GM18873 (cell line): ENCODE results near the gene RPS24.
"Not testable (repeated sequence)": the region's sequence is repeated elsewhere in the genome, so short reads cannot be mapped to it uniquely, and the experiment has no call there.

Experiments used
- ATAC-seq: cut with Tn5 transposase; IDR thresholded peaks from one replicate; pipeline ENCODE4 v1.9.1; 2021; ENCODE audit warnings: mild to moderate bottlenecking, moderate library complexity, moderate number of reproducible peaks; ENCODE audit not compliant: unreplicated experiment, low FRiP score

Gene RPS24

GRCh38 chr10:78033637-78034470 is at the start of gene RPS24:
TSS of gene RPS24 (plus strand) at chr10:78033863. CDS start at chr10:78033902, 39 bp downstream.
- peak; percentile 82 for ATAC-seq

GRCh38 chr10:77984986-77985385 is 48.7 kb upstream of the RPS24 start:
- no peak for ATAC-seq

GRCh38 chr10:77987671-77988255 is 45.9 kb upstream of the RPS24 start:
- no peak for ATAC-seq

GRCh38 chr10:77989081-77989724 is 44.5 kb upstream of the RPS24 start:
- no peak for ATAC-seq

GRCh38 chr10:77993620-77994019 is 40.0 kb upstream of the RPS24 start:
- ATAC-seq: no peak

- ATAC-seq: not testable (repeated sequence)
Measured at GRCh38 chr10:77998780-77999179, 34.9 kb upstream of the RPS24 start.

DNA sequence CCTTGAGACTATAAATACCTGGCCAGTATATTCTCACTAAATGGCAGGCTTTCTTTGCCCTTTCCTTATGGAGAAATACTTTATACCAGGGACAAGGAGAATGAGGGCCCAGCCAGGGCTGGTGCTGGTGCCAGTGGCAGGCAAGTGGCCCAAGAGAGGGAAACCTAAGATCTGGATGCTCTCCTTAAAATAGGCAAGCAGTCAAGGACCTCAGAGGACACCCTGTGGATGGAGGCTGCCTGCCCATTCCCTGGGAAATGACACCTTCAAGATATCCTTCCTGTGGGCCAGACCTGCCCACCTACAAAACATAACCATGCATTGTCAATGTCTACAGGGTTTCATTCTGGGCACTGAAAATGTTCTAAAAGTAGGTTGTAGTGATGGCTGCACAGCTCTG is 33.5 kb upstream of the RPS24 start:
- no peak for ATAC-seq

GRCh38 chr10:78000956-78001472 is 32.6 kb upstream of the RPS24 start:
- no peak for ATAC-seq

GRCh38 chr10:78002541-78003288 is 30.9 kb upstream of the RPS24 start:
- no peak for ATAC-seq

DNA sequence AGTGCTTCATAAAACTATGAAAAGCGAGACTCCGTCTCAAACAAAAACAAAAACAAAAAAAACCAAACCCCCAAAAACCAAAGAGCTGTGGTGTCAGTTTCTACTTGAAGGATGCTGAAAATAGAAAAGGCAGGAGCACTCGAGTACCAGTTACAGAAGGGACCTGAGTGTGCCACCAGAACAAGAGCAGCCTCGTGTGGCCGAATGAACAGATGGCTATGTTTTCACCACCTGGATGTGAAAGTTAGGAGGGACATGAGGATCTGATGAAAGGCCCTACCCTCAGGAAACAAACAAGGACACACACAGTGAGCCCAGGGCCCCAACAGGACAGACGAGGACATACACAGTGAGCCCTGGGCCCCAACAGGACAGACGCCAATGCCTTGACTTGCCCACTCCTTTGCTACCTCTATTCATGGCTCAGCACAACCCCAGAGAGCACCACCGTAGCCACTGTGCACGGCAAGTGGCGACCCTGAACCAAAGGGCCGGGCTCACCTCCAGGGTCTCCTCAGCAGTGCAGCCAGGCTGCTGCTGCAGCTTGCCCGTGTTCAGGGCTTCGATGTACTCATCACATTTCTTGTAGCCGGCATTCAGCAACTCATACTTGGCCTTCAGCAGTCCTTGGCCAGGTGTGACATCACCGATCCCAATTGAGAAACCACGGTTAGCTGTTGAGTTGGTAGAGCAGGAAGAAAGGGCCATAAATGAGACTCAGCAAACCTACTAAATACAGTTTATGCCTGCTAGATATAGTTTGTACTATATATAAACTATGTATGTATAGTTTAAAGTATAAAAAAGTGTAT is 29.2 kb upstream of the RPS24 start:
- no peak for ATAC-seq

DNA sequence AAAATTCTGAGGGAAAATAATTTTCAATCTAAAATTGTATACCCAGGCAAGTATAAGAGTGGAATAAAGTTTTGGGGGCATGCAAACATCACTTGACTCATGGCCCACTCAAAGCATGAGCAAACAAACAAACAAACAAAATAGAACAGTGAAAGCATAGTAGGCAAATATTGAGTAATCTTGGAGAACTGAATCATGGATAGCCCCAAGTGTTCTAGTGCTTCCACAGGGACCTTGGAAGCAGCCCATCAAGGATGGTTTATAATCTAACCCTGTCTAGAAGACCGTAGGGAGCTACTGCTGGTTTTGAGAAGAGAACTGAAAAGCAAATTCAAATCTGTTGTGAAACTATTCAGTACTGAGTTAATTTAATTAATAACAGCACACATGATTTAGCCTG is 26.5 kb upstream of the RPS24 start:
- ATAC-seq: no peak

GRCh38 chr10:78009662-78010061 is 24.0 kb upstream of the RPS24 start:
- no peak for ATAC-seq

DNA sequence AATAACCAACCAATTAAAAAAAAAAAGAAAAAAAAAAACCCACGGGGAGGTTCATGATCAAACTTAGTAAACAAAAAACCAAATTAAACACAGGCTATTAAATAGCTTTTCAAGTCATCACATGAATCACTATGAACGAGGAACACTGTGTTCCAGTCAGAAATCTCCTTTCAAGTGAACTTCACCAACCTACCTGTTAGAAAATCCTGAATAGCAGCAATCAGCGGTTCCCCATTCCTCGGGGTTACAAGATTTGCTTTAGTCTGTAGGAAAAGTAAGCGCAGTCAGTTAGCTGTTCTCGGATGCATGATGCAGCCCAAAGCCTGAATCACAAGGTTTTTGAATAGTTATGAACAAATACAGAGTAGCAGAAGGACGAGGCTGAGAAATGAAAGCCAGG is 23.4 kb upstream of the RPS24 start:
- no peak for ATAC-seq

- no peak for ATAC-seq
Measured at GRCh38 chr10:78011065-78011464, 22.6 kb upstream of the RPS24 start.

DNA sequence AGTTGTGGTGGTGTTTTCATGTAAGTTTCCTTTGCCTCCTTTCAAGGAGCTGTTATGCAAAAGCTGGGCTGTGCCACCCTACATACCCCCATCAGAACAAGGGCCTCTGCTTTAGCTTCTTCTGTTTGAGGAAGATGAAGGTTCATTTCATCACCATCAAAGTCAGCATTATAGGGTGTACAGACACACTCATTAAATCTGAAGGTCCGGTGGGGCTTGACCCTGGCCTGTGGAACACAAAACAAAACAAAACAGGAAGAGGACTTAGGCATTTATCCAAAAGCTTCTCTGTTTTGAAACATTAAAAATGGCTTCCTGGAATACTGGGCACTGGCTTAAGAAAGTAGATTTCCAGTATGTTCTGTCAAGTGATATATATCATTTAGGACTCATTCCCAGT is 20.1 kb upstream of the RPS24 start:
- ATAC-seq: no peak

DNA sequence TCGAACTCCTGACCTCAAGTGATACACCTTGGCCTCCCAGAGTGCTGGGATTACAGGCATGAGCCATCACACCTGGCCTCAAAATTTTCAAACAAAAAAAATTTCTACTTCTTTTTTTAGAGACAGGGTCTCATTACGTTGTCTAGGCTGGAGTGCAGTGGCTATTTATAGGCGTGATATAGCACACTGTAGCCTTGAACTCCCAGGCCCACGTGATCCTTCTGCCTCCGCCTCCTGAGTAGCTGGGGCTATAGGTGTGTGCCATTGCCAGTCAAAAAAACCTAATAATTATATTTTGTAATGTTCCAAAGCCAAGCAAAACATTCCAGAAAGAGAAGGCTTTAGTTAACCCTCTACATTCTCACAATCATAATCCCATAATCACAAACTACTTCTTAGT is 18.1 kb upstream of the RPS24 start:
- no peak for ATAC-seq

- no peak for ATAC-seq
Measured at GRCh38 chr10:78017856-78018255, 15.8 kb upstream of the RPS24 start.

- no peak for ATAC-seq
Measured at GRCh38 chr10:78019264-78019663, 14.4 kb upstream of the RPS24 start.

DNA sequence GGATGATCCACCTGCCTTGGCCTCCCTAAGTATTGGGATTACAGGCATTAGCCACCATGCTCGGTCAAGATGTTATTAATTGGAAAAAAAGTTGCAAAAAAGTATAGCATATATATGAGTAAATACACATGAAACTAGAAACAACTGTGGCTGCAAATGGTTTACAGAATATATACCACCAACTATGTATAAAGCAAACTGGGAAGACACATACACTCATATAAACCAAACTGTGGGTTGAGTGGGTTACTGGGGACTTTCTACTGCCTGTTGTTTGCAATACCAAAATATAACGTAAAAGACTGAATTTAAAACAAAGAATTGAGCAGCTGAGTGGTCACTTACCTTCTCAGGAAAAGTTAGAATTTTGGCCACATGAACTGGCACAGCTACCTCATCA is 12.5 kb upstream of the RPS24 start:
- ATAC-seq: no peak

DNA sequence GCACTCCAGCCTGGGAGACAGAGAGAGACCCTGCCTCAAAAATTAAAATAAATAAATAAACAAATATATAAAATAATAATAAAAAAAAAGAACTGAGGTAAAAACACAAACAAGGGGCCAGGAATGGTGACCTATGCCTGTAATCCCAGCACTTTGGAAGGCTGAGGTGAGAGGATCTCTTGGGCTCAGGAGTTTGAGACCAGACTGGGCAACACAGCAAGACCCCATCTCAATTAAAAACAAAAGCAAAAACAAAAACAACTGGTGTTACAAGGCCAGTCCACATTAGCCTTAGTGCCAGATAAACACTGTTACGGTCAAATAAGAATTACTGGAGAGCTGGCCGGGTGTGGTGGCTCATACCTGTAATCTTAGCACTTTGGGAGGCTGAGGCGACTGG is 9.9 kb upstream of the RPS24 start:
- ATAC-seq: no peak
